SU-DHL-6 (cell line): ENCODE results near the gene STOM.

ENCODE experiments used
- EZH2phosphoT487 ChIP-seq: fragments of 200-600 bp; sonication (generic), shearing (Covaris generic); conservative IDR thresholded peaks from 2 replicates; pipeline ENCODE4 v1.6.1; 2018; ENCODE audit warnings: mild to moderate bottlenecking, antibody characterized with exemption, low read length, moderate library complexity, mixed read lengths
- TF ChIP-seq, protein P1 (sequence below): fragments of 200-600 bp; sonication (generic); IDR thresholded peaks from one replicate; pipeline ENCODE4 v1.5.1; 2017; ENCODE audit warnings: antibody characterized with exemption, mild to moderate bottlenecking, low read length, moderate library complexity; ENCODE audit not compliant: insufficient read depth, poor library complexity, severe bottlenecking

DNA sequence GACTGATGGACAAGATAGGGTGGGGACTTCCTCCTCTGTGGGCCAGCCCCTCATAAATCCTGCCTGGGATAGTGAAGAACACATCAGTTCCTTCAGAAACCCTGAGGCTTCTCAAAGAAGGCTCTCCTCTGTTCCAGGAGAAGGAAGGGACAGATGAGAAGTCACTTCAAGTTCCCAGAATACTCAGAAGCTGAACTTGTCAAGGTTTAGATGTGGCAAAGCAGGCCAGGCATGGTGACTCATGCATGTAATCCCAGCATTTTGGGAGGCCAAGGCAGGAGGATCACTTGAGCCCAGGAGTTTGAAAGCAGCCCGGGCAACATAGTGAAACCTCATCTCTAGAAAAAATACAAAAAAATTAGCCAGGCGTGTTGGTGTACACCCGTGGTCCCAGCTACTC is 38.5 kb downstream of the STOM start:
- TF ChIP-seq, protein P1, sequence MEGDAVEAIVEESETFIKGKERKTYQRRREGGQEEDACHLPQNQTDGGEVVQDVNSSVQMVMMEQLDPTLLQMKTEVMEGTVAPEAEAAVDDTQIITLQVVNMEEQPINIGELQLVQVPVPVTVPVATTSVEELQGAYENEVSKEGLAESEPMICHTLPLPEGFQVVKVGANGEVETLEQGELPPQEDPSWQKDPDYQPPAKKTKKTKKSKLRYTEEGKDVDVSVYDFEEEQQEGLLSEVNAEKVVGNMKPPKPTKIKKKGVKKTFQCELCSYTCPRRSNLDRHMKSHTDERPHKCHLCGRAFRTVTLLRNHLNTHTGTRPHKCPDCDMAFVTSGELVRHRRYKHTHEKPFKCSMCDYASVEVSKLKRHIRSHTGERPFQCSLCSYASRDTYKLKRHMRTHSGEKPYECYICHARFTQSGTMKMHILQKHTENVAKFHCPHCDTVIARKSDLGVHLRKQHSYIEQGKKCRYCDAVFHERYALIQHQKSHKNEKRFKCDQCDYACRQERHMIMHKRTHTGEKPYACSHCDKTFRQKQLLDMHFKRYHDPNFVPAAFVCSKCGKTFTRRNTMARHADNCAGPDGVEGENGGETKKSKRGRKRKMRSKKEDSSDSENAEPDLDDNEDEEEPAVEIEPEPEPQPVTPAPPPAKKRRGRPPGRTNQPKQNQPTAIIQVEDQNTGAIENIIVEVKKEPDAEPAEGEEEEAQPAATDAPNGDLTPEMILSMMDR, result no peak
- no peak for TF ChIP-seq EZH2phosphoT487
